BJ (cell line): Measurements from ENCODE around the gene TTI1. TPM values are rescaled to one million over a fixed set of nuclear protein-coding genes. Genes with fewer than 3 reads are reported as not detected.

Experiments
- CTCF ChIA-PET: fragments of 350-600 bp; formaldehyde crosslinking; extraction: SDS; loops from one replicate; lab custom pipeline; 2021; ENCODE audit warnings: antibody characterized with exemption, inconsistent platforms; lab: Yijun Ruan, JAX
- POLR2A ChIA-PET: fragments of 300-600 bp; sonication (Branson Sonifier 250); formaldehyde crosslinking; extraction: SDS; loops from one replicate; lab custom pipeline; 2021; ENCODE audit warnings: antibody characterized with exemption; lab: Charles Lee
- DNase-seq: peaks from one replicate; pipeline ENCODE4 v3.0.0-alpha.2; 2011; ENCODE audit warnings: low read depth
- H3K27me3 ChIP-seq: 2 replicates; pipeline ENCODE4 v1.6.0; 2011; ENCODE audit warnings: low read length; ENCODE audit not compliant: control insufficient read depth, insufficient read depth
- H3K36me3 ChIP-seq: 2 replicates; pipeline ENCODE4 v1.5.1; 2011; ENCODE audit warnings: low read length; ENCODE audit not compliant: control insufficient read depth, insufficient read depth
- H3K4me3 ChIP-seq: 2 replicates; pipeline ENCODE4 v1.5.1; 2011; ENCODE audit warnings: low read depth, mild to moderate bottlenecking, control low read depth, low read length
- polyA plus RNA-seq: library from polyadenylated mRNA; depleted of rRNA; stranded (reverse); fragments of >200 nt; gene quantifications from 2 replicates; pipeline ENCODE4 v1.2.3, GENCODE V29; 2011
- TF ChIP-seq, protein P1 (sequence below): IDR thresholded peaks from 2 replicates; pipeline ENCODE4 v1.5.1; 2011; ENCODE audit warnings: low read depth, mild to moderate bottlenecking, control low read depth, inconsistent platforms, low read length, moderate library complexity; ENCODE audit not compliant: insufficient read depth

Gene TTI1
- polyA plus RNA-seq, 1 experiment: 12.7 TPM

DNA sequence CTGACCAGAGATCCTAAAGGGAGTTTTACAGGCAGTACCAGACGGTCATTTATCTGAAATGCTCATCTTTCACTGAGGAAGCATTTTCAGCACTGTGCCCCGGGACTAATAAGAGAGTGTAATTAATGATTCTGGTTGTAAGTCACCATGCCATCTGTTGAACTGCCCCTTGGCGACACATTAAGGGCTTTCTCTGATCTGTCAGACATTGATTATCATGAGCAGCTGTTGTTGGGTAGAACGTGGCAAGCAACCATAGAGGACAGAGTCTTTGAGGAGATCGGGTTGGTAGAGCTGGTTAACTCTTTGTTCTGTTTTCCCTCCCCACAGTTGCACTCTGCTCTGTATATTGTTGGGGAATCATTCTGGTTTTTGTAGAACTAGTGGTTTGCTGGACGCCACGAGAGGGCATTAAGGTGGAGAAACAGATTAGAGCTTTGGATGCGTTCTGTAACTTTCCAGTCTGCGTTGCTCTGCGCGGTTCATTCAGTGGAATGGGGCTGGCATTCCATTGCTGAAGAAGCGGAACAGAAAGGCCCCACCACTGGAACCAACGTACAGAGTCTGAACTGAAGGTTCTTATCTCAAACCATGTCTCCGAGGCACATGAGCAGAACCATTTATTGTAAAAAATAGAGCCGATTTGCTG is 34.6 kb upstream of the TTI1 start:
- Histone ChIP-seq H3K4me3 (no peak overlapping the region), H3K36me3 (peaks cover 10% of the 10 kb centered on the region), H3K27me3 (no peaks in the 10 kb centered on the region)
- CTCF ChIA-PET: interaction anchor here (1.3 to 24.4 kb wide), 3 partner anchors 10 to 155 kb away, joined by 6 to 482 read pairs (median 22); no protein-coding TSS in a partner anchor
- POLR2A ChIA-PET: no interaction called here
- TF ChIP-seq, protein P1, sequence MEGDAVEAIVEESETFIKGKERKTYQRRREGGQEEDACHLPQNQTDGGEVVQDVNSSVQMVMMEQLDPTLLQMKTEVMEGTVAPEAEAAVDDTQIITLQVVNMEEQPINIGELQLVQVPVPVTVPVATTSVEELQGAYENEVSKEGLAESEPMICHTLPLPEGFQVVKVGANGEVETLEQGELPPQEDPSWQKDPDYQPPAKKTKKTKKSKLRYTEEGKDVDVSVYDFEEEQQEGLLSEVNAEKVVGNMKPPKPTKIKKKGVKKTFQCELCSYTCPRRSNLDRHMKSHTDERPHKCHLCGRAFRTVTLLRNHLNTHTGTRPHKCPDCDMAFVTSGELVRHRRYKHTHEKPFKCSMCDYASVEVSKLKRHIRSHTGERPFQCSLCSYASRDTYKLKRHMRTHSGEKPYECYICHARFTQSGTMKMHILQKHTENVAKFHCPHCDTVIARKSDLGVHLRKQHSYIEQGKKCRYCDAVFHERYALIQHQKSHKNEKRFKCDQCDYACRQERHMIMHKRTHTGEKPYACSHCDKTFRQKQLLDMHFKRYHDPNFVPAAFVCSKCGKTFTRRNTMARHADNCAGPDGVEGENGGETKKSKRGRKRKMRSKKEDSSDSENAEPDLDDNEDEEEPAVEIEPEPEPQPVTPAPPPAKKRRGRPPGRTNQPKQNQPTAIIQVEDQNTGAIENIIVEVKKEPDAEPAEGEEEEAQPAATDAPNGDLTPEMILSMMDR: no peak
- no peak for DNase-seq

GRCh38 chr20:38066969-38067716 is 33.9 kb upstream of the TTI1 start:
- ChIA-PET POLR2A (no interaction called here), CTCF (interaction anchor here (0.6 to 24.4 kb wide), 5 partner anchors 8 to 156 kb away, joined by 3 to 482 read pairs (median 6); no protein-coding TSS in a partner anchor)
- no peak overlapping the region for H3K4me3 ChIP-seq
- no peak for DNase-seq
- H3K27me3 ChIP-seq: no peaks in the 10 kb centered on the region
- H3K36me3 ChIP-seq: peaks cover 12% of the 10 kb centered on the region
- TF ChIP-seq, protein P1: no peak

DNA sequence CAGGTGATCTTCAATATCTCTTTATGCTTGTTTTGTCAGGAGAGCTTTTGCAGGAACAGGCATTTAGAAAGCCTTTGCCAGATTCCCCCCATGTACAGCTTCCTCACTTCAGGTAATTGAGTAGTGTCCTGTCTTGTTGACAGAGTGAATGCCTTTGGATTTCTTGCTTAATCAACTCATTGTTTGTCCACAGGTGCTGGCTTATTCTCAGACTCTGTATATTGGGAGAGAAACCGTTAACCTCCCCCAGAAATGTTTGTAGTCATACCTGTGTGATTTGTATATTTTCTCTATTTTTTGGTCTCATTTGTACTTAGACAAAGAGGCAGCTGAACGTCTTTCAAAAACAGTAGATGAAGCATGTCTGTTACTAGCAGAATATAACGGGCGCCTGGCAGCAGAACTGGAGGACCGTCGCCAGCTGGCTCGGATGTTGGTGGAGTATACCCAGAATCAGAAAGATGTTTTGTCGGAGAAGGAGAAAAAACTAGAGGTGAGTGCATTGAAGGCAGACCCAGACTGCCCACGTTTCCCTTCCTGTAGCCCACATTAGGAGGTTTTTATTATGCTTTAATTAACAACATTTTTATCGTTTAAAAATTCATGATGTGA is 32.6 kb upstream of the TTI1 start:
- peaks cover 14% of the 10 kb centered on the region for H3K36me3 ChIP-seq
- DNase-seq: no peak
- CTCF ChIA-PET: interaction anchor here (0.8 to 24.4 kb wide), 3 partner anchors 8 to 157 kb away, joined by 3 to 482 read pairs (median 5); no protein-coding TSS in a partner anchor
- POLR2A ChIA-PET: no interaction called here
- no peaks in the 10 kb centered on the region for H3K27me3 ChIP-seq
- no peak overlapping the region for H3K4me3 ChIP-seq
- TF ChIP-seq, protein P1: no peak

GRCh38 chr20:38063911-38064530 is 30.8 kb upstream of the TTI1 start:
- CTCF ChIA-PET: interaction anchor here (0.8 to 24.4 kb wide), 2 partner anchors 9 to 159 kb away, joined by 3 to 482 read pairs; no protein-coding TSS in a partner anchor
- POLR2A ChIA-PET: no interaction called here
- Histone ChIP-seq H3K36me3 (peaks cover 16% of the 10 kb centered on the region), H3K27me3 (no peaks in the 10 kb centered on the region), H3K4me3 (no peak overlapping the region)
- no peak for DNase-seq
- TF ChIP-seq, protein P1: no peak
